Myometrial cell (primary cell): ENCODE measurements around the gene ATP2B2. TPM values are rescaled to one million over a fixed set of nuclear protein-coding genes. Genes with fewer than 3 reads are reported as not detected.

Experiments
- total RNA-seq: library from RNA; depleted of rRNA; stranded (reverse); fragments of >200 nt; gene quantifications from 2 replicates; pipeline ENCODE4 v1.2.3, GENCODE V29; 2015

ATP2B2 gene
- not detected in 2 replicates for total RNA-seq

DNA sequence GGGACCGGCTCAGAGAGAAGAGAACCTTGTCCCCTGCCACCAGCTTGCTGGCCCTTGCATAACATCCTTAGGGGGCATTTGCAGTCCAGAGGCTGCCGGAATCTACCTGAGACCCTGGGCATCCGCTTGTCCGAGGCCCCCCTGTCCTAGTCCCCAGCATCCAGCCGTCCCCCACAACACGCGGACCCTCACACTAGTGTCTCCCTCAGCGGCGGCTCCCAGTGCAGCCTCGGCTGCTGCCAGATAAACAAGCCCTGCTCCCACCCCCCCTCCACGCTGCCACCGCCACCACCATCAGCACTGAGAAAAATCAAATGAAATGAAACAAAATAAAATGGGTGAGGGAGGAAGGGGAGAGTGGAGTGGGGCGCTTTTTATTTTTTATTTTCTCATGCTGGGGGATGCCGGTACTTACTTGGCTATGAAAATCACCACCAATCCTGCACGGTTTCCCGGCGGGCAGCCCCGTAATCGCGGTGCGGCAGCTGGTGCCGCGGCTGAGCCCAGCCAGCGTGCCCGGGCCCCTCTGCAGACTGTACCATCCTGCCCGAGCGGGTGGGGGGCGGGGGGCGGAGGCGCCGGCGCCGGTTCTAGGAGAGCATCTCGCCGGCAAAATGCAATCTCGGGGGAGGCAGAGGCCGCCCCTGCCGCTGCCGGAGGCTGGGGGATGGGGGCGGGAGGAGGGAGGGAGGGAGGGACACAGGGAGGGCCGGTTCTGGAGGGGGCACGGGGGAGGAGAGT lies at the start of gene ATP2B2:
TSS of gene ATP2B2 (minus strand) at position 537 of the 741 bp plus-strand sequence. CDS start 56,043 bp downstream, outside the sequence.

GRCh38 chr3:10292505-10293419 lies 212.6 kb downstream of the ATP2B2 start, which contains the start of gene GHRL:
Gene GHRL, minus strand, starts transcription at chr3:10292947. Its CDS starts 2,767 bp downstream, at chr3:10290180.

Other genes with a start within 250 kb of the ATP2B2 start
- not detected in 2 replicates for gene GHRL, start 212.6 kb downstream of the ATP2B2 start, total RNA-seq
- gene SEC13, start 184.5 kb downstream of the ATP2B2 start, total RNA-seq = 420 and 451 TPM in 2 replicates